ENCODE data around the gene EEIG1.

Gene EEIG1

GRCh38 chr9:127945942-127946341, 34.8 kb downstream of the EEIG1 start:
- no peak for DNase-seq (ENCODE audit: low read depth)
- no peak overlapping the region for H3K4me3 ChIP-seq (ENCODE audit: low read depth, low read length)

- no peak overlapping the region for H3K4me3 ChIP-seq (ENCODE audit: low read depth, low read length)
- DNase-seq (ENCODE audit: low read depth) = no peak
These were observed 35.5 kb downstream of the EEIG1 start for GRCh38 chr9:127945338-127945737.

- no peak overlapping the region for H3K4me3 ChIP-seq (ENCODE audit: low read depth, low read length)
- no peak for DNase-seq (ENCODE audit: low read depth)
These were observed 36.1 kb downstream of the EEIG1 start for GRCh38 chr9:127944586-127945218.

GRCh38 chr9:127943731-127944144, 37.1 kb downstream of the EEIG1 start:
- no peak for DNase-seq (ENCODE audit: low read depth)
- H3K4me3 ChIP-seq (ENCODE audit: low read depth, low read length) = no peak overlapping the region

- DNase-seq (ENCODE audit: low read depth) = no peak
- H3K4me3 ChIP-seq (ENCODE audit: low read depth, low read length) = no peak overlapping the region
These were observed 37.7 kb downstream of the EEIG1 start for GRCh38 chr9:127943011-127943662.

- no peak for DNase-seq (ENCODE audit: low read depth)
- H3K4me3 ChIP-seq (ENCODE audit: low read depth, low read length) = no peak overlapping the region
These were observed 38.4 kb downstream of the EEIG1 start for GRCh38 chr9:127942216-127943010.

GRCh38 chr9:127941961-127942215, 38.9 kb downstream of the EEIG1 start:
- DNase-seq (ENCODE audit: low read depth) = no peak
- no peak overlapping the region for H3K4me3 ChIP-seq (ENCODE audit: low read depth, low read length)

GRCh38 chr9:127941062-127941960, 39.5 kb downstream of the EEIG1 start:
- no peak overlapping the region for H3K4me3 ChIP-seq (ENCODE audit: low read depth, low read length)
- DNase-seq (ENCODE audit: low read depth) = no peak

- no peak for DNase-seq (ENCODE audit: low read depth)
- H3K4me3 ChIP-seq (ENCODE audit: low read depth, low read length) = no peak overlapping the region
These were observed 40.2 kb downstream of the EEIG1 start for GRCh38 chr9:127940593-127940992.

- no peak for DNase-seq (ENCODE audit: low read depth)
- peak overlapping the region; percentile 86 for H3K4me3 ChIP-seq (ENCODE audit: low read depth, low read length)
These were observed 42.5 kb downstream of the EEIG1 start for GRCh38 chr9:127938298-127938690.

GRCh38 chr9:127937388-127938297, 43.1 kb downstream of the EEIG1 start, which contains the start of gene DPM2:
Gene DPM2, minus strand, starts transcription at chr9:127937854. Its CDS starts 34 bp downstream, at chr9:127937820.
- no peak for DNase-seq (ENCODE audit: low read depth)
- H3K4me3 ChIP-seq (ENCODE audit: low read depth, low read length) = peak within 1 kb of the TSS; percentile 86

- DNase-seq (ENCODE audit: low read depth) = no peak
- peak overlapping the region; percentile 86 for H3K4me3 ChIP-seq (ENCODE audit: low read depth, low read length)
These were observed 43.8 kb downstream of the EEIG1 start for GRCh38 chr9:127937056-127937387.

GRCh38 chr9:127936347-127936852, 44.4 kb downstream of the EEIG1 start:
- no peak for DNase-seq (ENCODE audit: low read depth)
- H3K4me3 ChIP-seq (ENCODE audit: low read depth, low read length) = peak overlapping the region; percentile 86

GRCh38 chr9:127935765-127936221, 45.0 kb downstream of the EEIG1 start:
- H3K4me3 ChIP-seq (ENCODE audit: low read depth, low read length) = no peak overlapping the region
- DNase-seq (ENCODE audit: low read depth) = no peak

GRCh38 chr9:127934986-127935385, 45.8 kb downstream of the EEIG1 start:
- no peak overlapping the region for H3K4me3 ChIP-seq (ENCODE audit: low read depth, low read length)
- DNase-seq (ENCODE audit: low read depth) = no peak

GRCh38 chr9:127934248-127934647, 46.5 kb downstream of the EEIG1 start:
- DNase-seq (ENCODE audit: low read depth) = no peak

GRCh38 chr9:127931092-127931881, 49.5 kb downstream of the EEIG1 start:
- DNase-seq (ENCODE audit: low read depth) = peak; percentile 74
- peak overlapping the region; percentile 56 for H3K4me3 ChIP-seq (ENCODE audit: low read depth, low read length)

More at GRCh38 chr9:127934248-127934647, 46.5 kb downstream of the EEIG1 start:
- H3K4me3 ChIP-seq (ENCODE audit: low read depth, low read length) = no peak overlapping the region

All from skeletal muscle cell (primary cell).